ENCODE measurements around the gene TET1. TPM values are rescaled to one million over a fixed set of nuclear protein-coding genes. Genes with fewer than 3 reads are reported as not detected.
"Not testable (repeated sequence)": the region's sequence is repeated elsewhere in the genome, so short reads cannot be mapped to it uniquely, and the experiment has no call there.

Gene TET1
- total RNA-seq, 4 donors from 2014 or later: 1.5 to 3.3 (median 1.5) TPM

GRCh38 chr10:68574051-68574450 is 13.9 kb downstream of the TET1 start:
- Histone ChIP-seq H3K27me3 (no peaks in the 10 kb centered on the region), H3K27ac (no peak overlapping the region), H3K36me3 (no peaks in the 10 kb centered on the region), H3K4me1 (no peaks in the 10 kb centered on the region), H3K4me3 (no peak overlapping the region), H3K9me3 (no peaks in the 10 kb centered on the region)
- no peak for DNase-seq
- 93 to 100% methylated on average over 1 to 2 of the region's 2 CpGs for WGBS, 2 donors (ENCODE audit: low coverage in 1 of 2)
- in situ Hi-C loops (cut with MboI; ENCODE audit: low pct_ligation_motif_present in 1 of 4, low pct_unique_long_range_greater_than_20kb in 1 of 4, low sequenced_read_pairs in 3 of 4) (loop anchor here in 2 of 4 donors (25.0 kb wide), 2 partner anchors 138 to 313 kb away; partner anchors contain the start of gene CCAR1 (in 1 of the 2)), intact Hi-C loops (cut with DNase I; ENCODE audit: low total_unique reads) (no loop called here)
- no peak for TF ChIP-seq POLR2AphosphoS5 (IDR thresholded peaks at IDR 0.05)
- TF ChIP-seq EP300 (IDR thresholded peaks at IDR 0.05; ENCODE audit: low read depth): no peak
- no peak for TF ChIP-seq POLR2A (IDR thresholded peaks at IDR 0.05)
- TF ChIP-seq CTCF (IDR thresholded peaks at IDR 0.05): no peak

- H3K4me3 ChIP-seq: no peak overlapping the region
- no peak overlapping the region for H3K27ac ChIP-seq
- WGBS, 2 donors (ENCODE audit: low coverage in 1 of 2): 90 to 94% methylated on average over 5 of the region's 5 CpGs
- no peak for DNase-seq
- no peaks in the 10 kb centered on the region for H3K27me3 ChIP-seq
- no peak for TF ChIP-seq CTCF (IDR thresholded peaks at IDR 0.05)
- no peak for TF ChIP-seq POLR2AphosphoS5 (IDR thresholded peaks at IDR 0.05)
- no peak for TF ChIP-seq POLR2A (IDR thresholded peaks at IDR 0.05)
- no peaks in the 10 kb centered on the region for H3K36me3 ChIP-seq
- H3K4me1 ChIP-seq: no peaks in the 10 kb centered on the region
- in situ Hi-C loops (cut with MboI; ENCODE audit: low pct_ligation_motif_present in 1 of 4, low pct_unique_long_range_greater_than_20kb in 1 of 4, low sequenced_read_pairs in 3 of 4) (no loop called here), intact Hi-C loops (cut with DNase I; ENCODE audit: low total_unique reads) (no loop called here)
- no peaks in the 10 kb centered on the region for H3K9me3 ChIP-seq
Observed at GRCh38 chr10:68576118-68576517, 16.0 kb downstream of the TET1 start.

- TF ChIP-seq POLR2AphosphoS5 (IDR thresholded peaks at IDR 0.05) (no peak), CTCF (IDR thresholded peaks at IDR 0.05) (no peak), EP300 (IDR thresholded peaks at IDR 0.05; ENCODE audit: low read depth) (no peak), POLR2A (IDR thresholded peaks at IDR 0.05) (no peak)
- DNase-seq: no peak
- no peaks in the 10 kb centered on the region for H3K4me1 ChIP-seq
- intact Hi-C loops (cut with DNase I; ENCODE audit: low total_unique reads): no loop called here
- 79 to 90% methylated on average over 2 of the region's 2 CpGs for WGBS, 2 donors (ENCODE audit: low coverage in 1 of 2)
- no peaks in the 10 kb centered on the region for H3K36me3 ChIP-seq
- H3K27ac ChIP-seq: no peak overlapping the region
- no peak overlapping the region for H3K4me3 ChIP-seq
- in situ Hi-C loops (cut with MboI; ENCODE audit: low pct_ligation_motif_present in 1 of 4, low pct_unique_long_range_greater_than_20kb in 1 of 4, low sequenced_read_pairs in 3 of 4): no loop called here
- no peaks in the 10 kb centered on the region for H3K9me3 ChIP-seq
- H3K27me3 ChIP-seq: no peaks in the 10 kb centered on the region
Observed at GRCh38 chr10:68578974-68579373, 18.8 kb downstream of the TET1 start.

- H3K9me3 ChIP-seq; in situ Hi-C loops (cut with MboI; ENCODE audit: low pct_ligation_motif_present in 1 of 4, low pct_unique_long_range_greater_than_20kb in 1 of 4, low sequenced_read_pairs in 3 of 4): not testable (repeated sequence)
Observed at GRCh38 chr10:68584187-68584586, 24.1 kb downstream of the TET1 start.

GRCh38 chr10:68586606-68587305 is 26.6 kb downstream of the TET1 start:
- Histone ChIP-seq H3K27ac (no peak overlapping the region), H3K4me3 (no peak overlapping the region), H3K36me3 (no peaks in the 10 kb centered on the region), H3K27me3 (no peaks in the 10 kb centered on the region), H3K4me1 (no peaks in the 10 kb centered on the region), H3K9me3 (no peaks in the 10 kb centered on the region)
- intact Hi-C loops (cut with DNase I; ENCODE audit: low total_unique reads): no loop called here
- in situ Hi-C loops (cut with MboI; ENCODE audit: low pct_ligation_motif_present in 1 of 4, low pct_unique_long_range_greater_than_20kb in 1 of 4, low sequenced_read_pairs in 3 of 4): no loop called here
- no peak for DNase-seq
- TF ChIP-seq CTCF (IDR thresholded peaks at IDR 0.05): no peak
- TF ChIP-seq POLR2A (IDR thresholded peaks at IDR 0.05): no peak
- TF ChIP-seq EP300 (IDR thresholded peaks at IDR 0.05; ENCODE audit: low read depth): no peak
- TF ChIP-seq POLR2AphosphoS5 (IDR thresholded peaks at IDR 0.05): no peak
- 73 to 79% methylated on average over 5 of the region's 5 CpGs for WGBS, 2 donors (ENCODE audit: low coverage in 1 of 2)

More at GRCh38 chr10:68584187-68584586, 24.1 kb downstream of the TET1 start:
- H3K4me3 ChIP-seq; DNase-seq; H3K27me3 ChIP-seq; H3K27ac ChIP-seq; intact Hi-C loops (cut with DNase I; ENCODE audit: low total_unique reads); H3K36me3 ChIP-seq; H3K4me1 ChIP-seq: not testable (repeated sequence)
- 90 to 95% methylated on average over 5 to 6 of the region's 6 CpGs for WGBS, 2 donors (ENCODE audit: low coverage in 1 of 2)

Measured in transverse colon (tissue), 4 donors.